ENCODE data around the gene FRMD4A. TPM values are rescaled to one million over a fixed set of nuclear protein-coding genes. Genes with fewer than 3 reads are reported as not detected.
A peak's percentile ranks its signal among the peaks of the same experiment; 100 is the strongest.

FRMD4A gene
- total and polyA plus RNA-seq, 2 of the 4 experiments (the other 2 are of a cell fraction), result 30.3 to 68.8 TPM

- H2BK20ac ChIP-seq (ENCODE audit: low read depth, low read length), result no peak overlapping the region
- H3K9me3 ChIP-seq (ENCODE audit: control insufficient read depth, insufficient read depth, low read length), result no peaks in the 10 kb centered on the region
- H2BK120ac ChIP-seq (ENCODE audit: low read depth, low read length), result no peak overlapping the region
- POLR2A ChIA-PET (ENCODE audit: unreplicated experiment), result interaction anchor here (0.6 kb wide), 1 partner anchor 11 kb away, joined by 4 read pairs; no protein-coding TSS in a partner anchor
- H3K9ac ChIP-seq (ENCODE audit: low read depth, low read length), result no peak overlapping the region
- WGBS, 2 experiments (ENCODE audit: extremely low coverage in 2 of 2, insufficient read length in 1 of 2), result 83% methylated on average over 6 of the region's 19 CpGs; no CpG with 5 or more reads in 1 of the 2 experiments
- no peak for DNase-seq
- BruUV-seq (replicated peaks), result no TSS peak
- H3K56ac ChIP-seq (ENCODE audit: extremely low read depth, insufficient read depth, low read length), result no peak overlapping the region
- CTCF ChIA-PET, result no interaction called here
- no peak overlapping the region for H3K4me2 ChIP-seq (ENCODE audit: low read depth, low read length)
- no peaks in the 10 kb centered on the region for H4K20me1 ChIP-seq (ENCODE audit: insufficient read depth, low read length)
- H4K91ac ChIP-seq (ENCODE audit: insufficient read depth, low read depth, low read length), result no peak overlapping the region
- H4K5ac ChIP-seq (ENCODE audit: low read depth, low read length), result no peak overlapping the region; the same call in 1 of the 2 replicates
- no peak for ATAC-seq (ENCODE audit: low read depth)
- H2BK5ac ChIP-seq (ENCODE audit: low read depth, low read length, poor library complexity, severe bottlenecking), result no peak overlapping the region
- no peaks in the 10 kb centered on the region for H3K36me3 ChIP-seq (ENCODE audit: control insufficient read depth, insufficient read depth, low read length)
- H3K23ac ChIP-seq (ENCODE audit: low read depth, low read length), result no peak overlapping the region
- H2AFZ ChIP-seq (replicated peaks; ENCODE audit: low read length, poor library complexity), result no peak overlapping the region
- dilution Hi-C loops (cut with HindIII; ENCODE audit: low sequenced_read_pairs, unreplicated experiment), result no loop called here
- H2AK5ac ChIP-seq (ENCODE audit: low read depth, low read length), result no peak overlapping the region
- H3K27me3 ChIP-seq (ENCODE audit: control insufficient read depth, insufficient read depth, low read length), result no peaks in the 10 kb centered on the region
- H3K79me1 ChIP-seq (ENCODE audit: low read depth in 1 of 2, low read length in 2 of 2), result peaks cover 5 to 44% of the 10 kb centered on the region in 2 experiments; a peak in 3 of 4 replicates
- in situ Hi-C loops (cut with MboI; ENCODE audit: low sequenced_read_pairs), result no loop called here
- 0 out of 2 replicates have a peak overlapping the region, but pooled peaks have one; percentile 23 for H3K4ac ChIP-seq (ENCODE audit: low read depth, low read length)
- H3K4me1 ChIP-seq (ENCODE audit: control insufficient read depth, insufficient read depth, low read length), result peaks cover 6% of the 10 kb centered on the region
- peak overlapping the region; percentile 48; the same call in 1 of the 2 replicates for H3K14ac ChIP-seq (replicated peaks; ENCODE audit: low read depth, low read length)
- intact Hi-C loops (cut with micrococcal nuclease), result no loop called here
- 0 out of 4 replicates have a peak overlapping the region, but pooled peaks of 1 of the 2 experiments have one; percentile 5 for H4K8ac ChIP-seq (ENCODE audit: low read depth in 2 of 2, low read length in 2 of 2)
- no peak overlapping the region for H2BK15ac ChIP-seq (ENCODE audit: low read depth, low read length)
- no peak overlapping the region for H3K4me3 ChIP-seq (ENCODE audit: insufficient read depth, low read depth, low read length)
- H3K27ac ChIP-seq (ENCODE audit: insufficient read depth, low read length), result no peak overlapping the region
- peaks cover 5% of the 10 kb centered on the region for H3K9me1 ChIP-seq (ENCODE audit: insufficient read depth, low read length)
- TF ChIP-seq MAZ (IDR thresholded peaks at IDR 0.05; ENCODE audit: borderline replicate concordance, low read depth, low read length) (no peak), CHD1 (IDR thresholded peaks at IDR 0.05; ENCODE audit: low read depth, low read length) (no peak), POLR2A (IDR thresholded peaks at IDR 0.05; ENCODE audit: low read depth, low read length) (no peak), BHLHE40 (IDR thresholded peaks at IDR 0.05; ENCODE audit: low read depth, low read length) (no peak), CEBPB (IDR thresholded peaks at IDR 0.05; ENCODE audit: low read depth, low read length) (no peak), MXI1 (IDR thresholded peaks at IDR 0.05; ENCODE audit: borderline replicate concordance, low read depth, low read length) (no peak), USF2 (IDR thresholded peaks at IDR 0.05; ENCODE audit: low read depth, low read length) (no peak), RAD21 (IDR thresholded peaks at IDR 0.05; ENCODE audit: low read length) (no peak), ELK1 (IDR thresholded peaks at IDR 0.05; ENCODE audit: borderline replicate concordance, low read depth, low read length) (no peak), FOS (IDR thresholded peaks at IDR 0.05; ENCODE audit: low read depth, low read length) (no peak), MAFK (IDR thresholded peaks at IDR 0.05; ENCODE audit: low read depth, low read length) (no peak), RFX5 (IDR thresholded peaks at IDR 0.05; ENCODE audit: low read depth, low read length) (no peak), CTCF (conservative IDR thresholded peaks at IDR 0.05; ENCODE audit: low read depth, low read length) (no peak)
- H2AK9ac ChIP-seq (replicated peaks; ENCODE audit: low read depth, low read length, poor library complexity), result no peak overlapping the region
- no peak overlapping the region for H3K18ac ChIP-seq (ENCODE audit: low read depth, low read length)
Measured at GRCh38 chr10:13765641-13766341, 564.9 kb downstream of the FRMD4A start.

All from IMR-90 (cell line).